GM21717 (cell line): Measurements from ENCODE around the gene CKB.

ENCODE experiments used
- ATAC-seq: cut with Tn5 transposase; IDR thresholded peaks from one replicate; pipeline ENCODE4 v1.9.1; 2021; ENCODE audit warnings: mild to moderate bottlenecking, moderate library complexity; ENCODE audit not compliant: unreplicated experiment

Gene CKB

DNA sequence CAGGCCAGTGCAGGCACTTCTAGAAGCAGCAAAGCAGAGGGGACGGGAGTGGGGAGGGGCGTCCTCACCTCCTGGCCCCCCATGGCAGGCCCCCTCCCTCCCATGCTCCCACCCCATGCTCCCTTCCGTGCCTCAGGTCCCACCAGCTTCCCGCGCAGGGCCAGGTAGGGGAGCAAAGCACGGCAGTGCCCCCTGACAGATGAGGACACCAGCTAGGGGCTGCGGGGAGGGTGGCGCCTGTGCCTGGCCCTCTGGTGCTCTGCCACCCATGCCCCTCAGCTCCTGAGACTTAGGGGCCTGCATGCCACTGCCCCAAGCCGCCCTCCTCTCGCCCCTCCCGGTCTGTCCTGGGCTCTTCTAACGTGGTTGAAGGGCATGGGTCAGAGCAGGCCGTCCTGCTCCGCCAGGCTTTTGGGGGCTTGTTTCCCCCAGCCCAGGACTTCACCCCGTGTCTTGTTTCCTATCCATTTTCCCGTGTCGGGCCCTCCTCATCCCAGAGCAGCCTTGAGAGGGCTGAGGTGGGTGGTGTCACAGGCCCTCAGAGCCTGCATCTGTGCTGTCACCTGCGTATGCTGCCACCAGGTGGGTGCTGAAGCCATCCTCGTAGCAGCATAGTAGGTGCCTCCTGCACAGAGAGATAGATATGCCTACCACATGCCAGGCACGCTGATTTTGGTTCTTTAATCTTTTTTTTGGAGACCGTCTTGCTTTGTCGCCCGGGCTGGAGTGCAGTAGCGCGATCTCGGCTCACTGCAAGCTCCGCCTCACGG lies 16.6 kb upstream of the CKB start:
- no peak for ATAC-seq

DNA sequence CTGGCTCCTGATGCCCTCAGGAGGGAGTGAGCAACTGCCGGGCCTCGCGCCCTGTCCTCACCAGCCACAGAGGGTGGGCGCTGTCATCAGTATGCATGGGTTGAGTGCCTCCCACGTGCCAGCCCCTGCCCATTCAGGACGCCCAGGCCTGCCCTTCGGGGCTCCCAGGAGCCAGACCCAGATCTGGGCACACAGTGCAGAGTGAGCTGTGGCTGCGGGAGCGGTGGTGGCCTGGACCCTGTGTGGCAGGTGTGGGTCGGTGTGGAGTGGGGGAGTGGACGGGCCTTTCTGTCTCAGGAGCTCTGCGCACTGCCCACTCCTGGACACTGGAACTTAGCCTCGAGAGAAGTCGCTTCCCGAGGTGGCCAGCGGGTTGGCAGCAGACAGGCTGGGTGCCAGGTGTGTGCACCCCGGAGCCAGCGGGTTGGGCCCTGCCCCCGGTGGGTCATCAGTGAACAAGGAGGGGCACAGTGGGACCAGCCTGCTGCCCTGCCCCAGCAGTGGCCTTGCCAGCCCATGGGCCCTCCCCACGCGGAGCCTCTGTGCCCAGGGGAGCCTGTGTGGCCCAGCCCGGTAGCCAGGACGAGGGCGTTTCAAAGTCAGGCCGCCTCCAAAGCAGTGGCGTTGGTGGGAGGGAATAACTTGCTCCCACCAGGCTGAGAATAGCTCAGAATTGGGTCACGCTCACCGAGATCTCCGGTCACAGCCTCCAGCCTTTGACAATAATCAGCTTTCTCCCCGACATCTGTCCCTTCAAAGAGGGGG lies 15.8 kb upstream of the CKB start:
- ATAC-seq = no peak

DNA sequence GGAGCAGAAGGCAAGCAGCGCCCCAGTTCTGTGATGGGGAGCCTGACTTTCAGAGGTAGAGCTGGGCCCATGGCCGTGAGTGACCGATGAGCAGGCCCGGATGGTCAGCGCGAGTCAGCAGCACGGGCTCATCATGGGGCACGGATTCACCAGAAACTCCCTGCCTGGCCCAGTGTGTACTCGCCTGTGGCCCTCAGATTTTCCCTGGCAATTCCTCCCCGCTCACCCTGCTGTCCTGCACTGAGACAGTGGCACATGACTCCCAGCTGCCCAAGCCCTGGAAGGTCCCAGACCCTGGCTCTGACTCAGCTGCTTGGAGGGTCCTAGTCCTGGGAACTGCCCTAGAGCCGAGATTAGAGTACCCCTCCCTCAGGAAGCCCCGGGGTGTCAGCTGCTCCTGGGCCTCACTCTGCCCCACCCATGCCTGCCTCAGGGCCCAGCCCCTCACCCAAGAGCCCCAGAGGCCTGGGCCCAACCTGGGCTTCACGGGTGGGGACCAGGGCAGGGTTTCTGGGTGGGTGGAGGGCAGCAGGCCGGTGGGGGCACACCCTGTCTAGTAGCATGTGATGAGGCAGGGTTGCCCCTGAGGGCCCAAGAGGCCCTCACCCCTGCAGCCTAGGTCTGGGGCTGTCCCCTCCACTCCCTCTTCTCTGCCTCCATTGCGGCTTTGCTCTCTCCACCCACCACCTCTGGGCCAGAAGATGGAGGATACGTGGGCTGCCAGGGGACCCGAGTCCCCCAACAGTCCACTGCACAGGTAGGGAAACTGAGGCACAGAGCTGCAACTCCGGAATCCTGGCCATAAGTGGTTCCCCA lies 14.8 kb upstream of the CKB start:
- ATAC-seq = no peak

DNA sequence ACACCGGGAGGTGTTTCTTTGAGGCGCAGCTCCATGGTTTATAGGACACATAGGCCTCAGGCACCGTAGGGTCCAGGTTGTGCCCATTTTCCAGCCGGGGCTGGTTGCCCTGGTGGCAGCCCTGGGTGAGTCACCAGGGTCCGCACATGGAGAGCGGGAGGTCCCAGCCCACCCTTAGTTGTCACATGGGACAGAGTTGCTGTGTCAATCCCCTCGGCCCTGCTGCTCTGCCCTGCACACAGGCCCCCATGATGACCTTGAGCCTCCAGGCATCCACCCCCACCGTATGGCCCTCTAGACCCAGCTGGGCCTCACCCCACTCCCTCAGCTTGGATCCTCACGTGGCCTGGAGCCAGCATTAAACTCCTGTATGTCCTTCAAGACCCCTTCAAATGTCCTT lies 14.1 kb upstream of the CKB start:
- ATAC-seq = no peak

DNA sequence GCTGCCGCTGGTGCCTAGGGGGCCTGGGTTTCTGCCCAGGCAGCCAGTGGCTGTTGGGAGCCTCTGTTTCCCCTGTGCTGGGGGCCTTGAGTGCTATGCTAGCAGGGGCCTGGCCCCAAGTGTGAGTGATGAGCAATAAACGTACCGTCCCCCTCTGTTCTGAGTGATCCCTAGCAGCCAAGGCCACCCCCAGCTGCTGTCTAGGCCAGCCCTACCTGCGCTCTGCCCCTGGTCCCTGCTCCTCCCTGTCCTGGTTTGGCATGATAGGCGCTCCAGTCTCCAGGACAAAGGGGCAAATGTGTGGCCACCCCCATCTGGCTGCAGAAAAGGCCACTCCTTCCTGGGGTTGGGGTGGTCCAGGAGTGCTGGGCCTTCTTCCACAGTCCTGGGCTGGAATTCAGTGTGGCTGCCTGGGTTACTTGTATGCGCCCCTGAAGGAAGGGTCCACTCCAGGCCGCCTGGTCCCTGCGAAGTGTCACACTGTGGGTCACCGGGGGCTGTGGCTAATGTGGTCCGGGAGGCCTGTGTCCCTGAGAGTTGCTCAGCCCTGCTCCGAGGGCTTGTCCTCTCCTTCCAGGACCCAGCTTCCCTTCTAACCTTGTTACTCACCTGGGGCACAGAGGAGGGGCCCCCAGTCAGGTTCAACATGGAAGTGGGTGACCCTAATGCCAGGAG lies 13.4 kb upstream of the CKB start:
- no peak for ATAC-seq

DNA sequence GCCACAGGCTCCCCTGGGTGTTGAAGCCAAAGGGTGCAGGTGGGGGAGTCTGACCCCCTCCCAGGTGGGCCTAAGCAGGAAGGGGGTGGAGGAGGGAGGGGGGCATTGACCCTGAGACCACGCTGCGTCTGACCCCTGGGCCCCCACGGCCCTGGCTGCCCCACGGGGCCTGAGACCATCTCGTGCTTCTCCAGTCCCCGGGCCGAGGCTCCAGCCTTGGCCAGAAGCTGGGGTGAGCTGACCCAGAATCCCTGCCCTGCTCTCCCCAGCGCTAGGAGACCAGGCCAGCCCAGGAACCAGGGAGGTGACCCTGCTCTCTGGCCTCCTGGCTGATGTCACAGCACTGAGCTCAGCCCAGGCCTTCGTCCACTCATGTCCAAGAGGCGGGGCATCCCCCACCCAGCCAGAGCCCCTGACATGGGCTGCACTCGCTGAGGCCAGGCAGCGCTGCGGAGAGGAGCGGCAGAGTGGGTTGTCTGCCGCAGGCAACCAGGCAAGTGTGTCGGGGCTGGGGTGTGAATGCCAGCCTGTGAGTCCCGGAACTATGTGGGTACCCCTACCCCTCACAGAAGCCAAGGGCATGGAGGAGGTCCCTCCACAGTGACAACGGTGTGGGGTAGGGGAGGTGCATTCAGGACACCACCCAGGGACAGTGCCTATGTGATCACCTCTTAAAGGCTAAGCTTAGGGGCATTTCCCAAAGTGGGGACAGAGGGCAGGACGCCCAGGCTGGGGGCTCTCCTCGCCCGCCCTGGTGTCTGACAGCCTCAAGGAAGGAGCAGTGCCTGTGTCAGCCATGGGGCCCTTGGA lies 12.7 kb upstream of the CKB start:
- no peak for ATAC-seq

DNA sequence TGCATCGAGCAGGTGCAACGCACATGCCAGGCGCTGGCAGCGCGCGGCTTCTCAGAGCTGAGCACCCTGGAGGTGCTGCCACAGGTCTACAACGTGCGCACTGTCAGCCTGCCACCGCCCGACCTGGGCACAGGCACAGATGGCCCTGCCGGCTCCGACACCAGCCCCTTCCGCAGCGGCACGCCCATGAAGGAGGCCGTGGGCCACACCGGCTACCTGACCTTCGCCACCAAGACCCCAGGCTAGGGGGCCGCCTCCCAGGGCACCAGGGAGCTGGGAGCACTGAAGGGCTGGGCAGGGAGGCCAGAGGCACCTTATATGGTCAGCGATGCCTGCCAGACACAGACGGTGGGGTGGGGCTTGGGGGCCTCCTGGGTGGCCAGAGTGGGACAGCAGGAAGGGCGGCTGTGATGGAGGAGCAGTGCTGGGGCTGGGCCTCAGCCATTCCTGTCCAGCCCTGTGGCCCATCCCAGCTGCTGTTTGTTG lies 12.0 kb upstream of the CKB start:
- no peak for ATAC-seq

DNA sequence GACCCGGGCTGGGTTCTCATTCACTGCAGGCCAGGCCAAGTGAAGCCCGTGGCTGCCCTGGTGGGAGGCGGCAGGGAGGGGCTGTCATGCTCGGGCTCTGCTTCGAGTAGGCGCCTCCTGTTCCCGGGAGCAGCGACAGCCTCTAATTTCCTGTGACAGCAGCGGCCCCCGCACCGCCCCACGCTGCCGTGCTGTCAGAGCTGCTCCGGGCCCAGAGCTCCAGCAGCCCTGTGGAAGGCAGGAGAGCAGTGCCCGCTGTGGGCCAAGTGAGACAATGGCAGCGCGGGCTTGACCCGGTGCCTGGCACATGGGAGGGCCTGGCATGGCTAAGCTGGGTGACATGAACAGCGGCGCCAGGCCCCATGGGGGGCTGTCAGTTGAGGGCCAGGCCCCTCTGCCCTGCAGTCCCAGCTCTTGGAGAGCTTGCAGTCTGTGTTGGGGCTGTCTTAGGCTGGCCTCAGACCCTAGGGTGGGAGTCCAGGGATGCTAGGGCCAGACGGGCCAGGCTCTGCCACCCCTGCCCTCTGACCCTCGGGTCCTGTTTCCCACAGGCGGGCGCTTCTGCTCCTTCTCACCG lies 11.5 kb upstream of the CKB start:
- ATAC-seq = no peak

DNA sequence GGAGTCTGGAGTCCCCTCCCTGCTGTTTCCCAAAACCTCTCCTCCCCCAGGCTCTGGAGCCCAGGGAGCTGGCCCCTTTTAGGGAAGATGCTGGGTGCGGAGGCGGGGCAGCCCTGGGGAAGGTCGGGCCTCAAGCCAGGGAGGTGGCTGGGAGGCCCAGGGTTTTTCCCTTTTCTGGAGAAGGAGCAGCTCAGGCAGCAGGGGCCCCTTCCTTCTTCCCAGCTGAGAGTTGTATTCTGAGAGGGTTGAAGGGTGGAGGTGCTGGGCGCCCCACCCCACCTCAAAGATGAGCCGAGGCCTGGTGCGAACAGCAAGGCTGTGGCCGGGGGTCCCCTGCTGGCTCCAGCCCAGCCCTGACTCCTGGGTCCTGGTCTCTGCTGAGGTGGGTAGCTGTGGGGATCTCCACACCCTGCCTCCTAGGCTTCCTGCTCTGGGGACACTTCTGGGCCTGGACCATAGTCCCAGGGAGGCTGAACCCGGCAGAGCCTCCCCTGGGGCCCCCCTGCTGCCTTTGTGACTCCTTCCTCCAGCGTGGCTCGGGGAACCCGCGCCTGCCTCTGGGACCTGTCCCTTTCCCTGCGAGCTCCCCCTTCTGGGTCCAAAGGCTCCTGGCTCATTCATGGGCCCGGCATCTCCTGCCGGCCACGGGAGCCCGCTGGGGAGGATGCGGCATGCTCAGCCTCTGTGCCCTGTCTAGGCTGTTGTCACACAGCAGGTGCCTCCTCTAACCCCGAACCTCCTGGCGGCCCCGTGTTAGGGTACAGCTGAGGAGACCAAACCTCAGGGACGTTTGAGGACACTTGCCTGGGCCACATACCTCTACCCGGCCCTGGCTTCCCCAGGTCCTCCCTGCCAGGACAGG lies 10.7 kb upstream of the CKB start:
- ATAC-seq = no peak

DNA sequence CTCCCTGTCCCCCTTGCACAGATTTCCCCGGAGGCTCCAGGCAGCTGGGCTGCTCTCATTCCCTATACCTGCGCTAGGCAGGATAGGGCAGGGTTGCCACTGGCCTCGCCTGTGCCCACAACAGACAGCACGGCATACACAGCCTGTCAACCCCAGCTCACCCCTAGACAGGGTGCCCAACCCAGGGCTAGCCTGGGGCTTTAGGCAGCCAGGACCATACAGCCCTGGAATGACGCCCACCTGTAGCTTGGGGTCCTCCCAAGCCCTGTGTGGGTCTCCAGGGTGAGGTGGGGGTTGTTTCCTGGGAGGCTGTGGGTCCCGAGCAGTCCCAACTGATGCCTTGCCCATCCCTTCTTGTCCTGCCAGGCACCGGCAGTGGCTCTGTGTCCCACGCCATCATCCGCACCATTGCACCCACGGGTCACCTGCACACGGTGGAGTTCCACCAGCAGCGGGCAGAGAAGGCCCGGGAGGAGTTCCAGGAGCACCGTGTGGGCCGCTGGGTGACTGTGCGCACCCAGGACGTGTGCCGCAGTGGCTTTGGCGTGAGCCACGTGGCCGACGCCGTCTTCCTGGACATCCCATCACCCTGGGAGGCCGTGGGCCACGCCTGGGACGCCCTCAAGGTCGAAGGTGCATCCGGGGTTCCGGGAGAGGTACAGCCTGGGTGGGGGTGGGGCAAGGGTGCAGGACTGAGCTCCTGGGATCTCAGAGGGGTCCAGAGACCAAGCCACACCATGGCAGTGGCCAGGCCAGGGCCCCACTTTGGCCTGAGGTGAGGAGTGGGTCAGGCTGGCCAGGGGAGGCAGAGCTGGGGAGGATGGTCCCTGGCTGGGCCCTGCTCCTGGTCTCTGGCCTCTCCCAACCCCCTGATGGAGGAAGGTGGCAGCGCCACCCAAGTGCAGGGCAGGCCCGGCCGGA lies 9.8 kb upstream of the CKB start:
- ATAC-seq = no peak

DNA sequence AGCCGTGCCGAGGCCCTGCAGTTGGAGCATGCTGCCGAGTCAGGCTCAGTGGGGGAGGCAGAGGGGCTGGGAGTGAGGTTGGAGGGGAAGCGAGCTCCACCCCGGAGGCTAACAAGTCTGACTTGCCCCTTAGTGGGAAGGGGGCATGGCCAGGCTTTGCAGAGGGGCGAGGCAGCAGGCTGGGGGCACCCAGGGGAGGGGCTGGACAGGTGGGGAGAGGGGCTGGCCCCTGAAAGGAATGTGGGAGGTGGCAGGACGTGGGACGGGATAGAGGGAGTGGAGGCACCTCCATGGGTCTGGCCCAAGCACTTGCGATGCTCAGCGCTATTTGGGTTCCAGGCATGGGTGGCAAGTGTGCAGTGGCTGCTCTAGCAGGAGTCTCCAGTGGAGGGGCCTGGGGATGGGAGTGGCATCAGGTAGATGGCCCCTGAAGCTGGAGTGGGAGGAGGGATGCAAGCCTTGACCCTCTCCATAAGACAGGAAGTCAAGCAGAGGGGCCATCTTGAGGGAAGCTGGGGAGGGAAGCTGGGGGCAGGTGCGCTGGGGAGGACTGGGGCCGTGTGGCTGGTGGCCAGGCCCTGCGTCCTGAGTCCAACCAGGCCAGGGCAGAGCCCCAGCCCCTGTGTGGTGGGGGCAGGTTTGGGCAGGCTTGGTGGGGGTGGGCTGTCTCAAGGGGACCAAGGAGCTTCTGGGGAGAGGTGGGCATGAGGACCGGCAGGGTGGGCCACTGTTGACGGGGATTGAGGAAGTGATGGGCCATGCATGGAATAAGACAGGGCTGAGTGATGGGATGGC lies 9.0 kb upstream of the CKB start:
- ATAC-seq = no peak

DNA sequence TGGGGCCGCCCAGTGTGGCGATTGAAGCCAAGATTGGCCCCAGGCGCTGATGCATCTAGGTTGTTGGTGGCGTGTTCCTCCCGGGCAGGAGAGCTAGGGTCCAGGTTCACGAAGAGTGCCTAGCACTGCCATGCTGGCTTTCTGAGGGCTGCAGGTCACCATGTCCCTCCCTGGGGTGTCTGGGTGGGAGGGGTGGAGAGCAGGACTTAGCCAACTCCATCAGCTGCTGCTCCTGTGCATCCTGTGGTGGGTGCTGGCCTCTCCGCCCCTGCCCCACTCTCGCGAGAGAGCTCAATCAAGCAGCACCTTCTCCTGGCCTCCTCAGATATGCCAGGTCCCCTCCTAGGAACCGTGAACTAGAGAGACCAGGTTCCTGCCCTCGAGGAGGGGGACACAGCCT lies 8.2 kb upstream of the CKB start:
- no peak for ATAC-seq

DNA sequence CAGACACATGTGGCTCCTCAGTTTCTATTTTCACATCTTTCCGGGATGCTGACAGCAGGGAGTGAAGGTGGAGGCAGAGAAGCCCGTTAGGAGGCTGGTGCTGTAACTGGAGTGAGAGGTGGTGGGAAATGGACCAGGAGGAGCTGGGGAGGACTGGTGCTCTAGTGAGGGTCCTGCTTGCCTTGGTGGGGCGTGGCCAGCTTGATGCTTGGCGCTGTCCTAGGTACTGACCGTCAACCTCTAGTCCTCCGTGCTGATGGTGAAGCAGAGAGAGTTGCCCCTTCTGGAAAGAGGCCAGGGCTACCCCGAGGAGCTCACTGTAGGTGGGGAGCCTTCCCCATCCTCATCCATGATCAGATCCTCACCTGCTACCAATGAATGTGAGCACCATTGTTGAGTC lies 7.8 kb upstream of the CKB start:
- ATAC-seq = no peak

DNA sequence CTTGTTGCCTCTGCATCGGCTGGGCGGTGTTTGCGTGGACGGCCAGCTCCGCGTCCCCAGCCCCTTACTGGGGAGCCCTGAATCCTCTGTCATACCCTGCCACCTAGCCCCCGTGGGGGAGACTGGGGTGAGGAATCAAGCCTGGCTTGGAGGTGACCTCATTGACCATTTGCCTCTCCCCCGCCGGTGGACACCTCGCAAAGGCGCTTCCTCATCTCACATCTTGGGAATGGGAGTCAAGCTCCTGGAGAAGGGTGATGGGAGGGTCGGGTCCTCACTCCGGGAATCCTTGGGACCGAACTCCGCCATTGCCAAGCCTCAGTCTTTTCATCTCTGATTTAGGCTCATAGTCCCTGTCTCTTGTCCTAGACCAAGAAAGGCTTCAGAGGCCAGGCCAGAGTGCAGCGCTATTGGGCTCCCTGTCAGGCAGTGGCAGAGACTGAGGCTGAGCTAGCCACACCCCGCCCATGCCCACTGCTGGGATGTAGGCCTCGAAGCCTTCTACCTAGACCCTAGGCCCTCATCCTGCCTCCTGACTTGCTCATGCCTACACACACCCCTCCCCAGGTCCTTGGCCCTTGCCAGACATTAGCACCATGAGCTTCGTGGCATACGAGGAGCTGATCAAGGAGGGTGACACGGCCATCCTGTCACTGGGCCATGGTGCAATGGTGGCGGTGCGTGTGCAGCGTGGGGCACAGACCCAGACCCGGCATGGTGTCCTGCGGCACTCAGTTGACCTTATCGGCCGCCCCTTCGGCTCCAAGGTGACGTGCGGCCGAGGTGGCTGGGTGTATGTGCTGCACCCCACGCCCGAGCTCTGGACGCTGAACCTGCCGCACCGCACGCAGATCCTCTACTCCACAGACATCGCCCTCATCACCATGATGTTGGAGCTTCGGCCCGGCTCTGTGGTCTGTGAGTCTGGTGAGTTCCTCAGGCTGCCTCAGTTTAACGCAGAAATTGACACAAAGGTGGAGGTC lies 7.0 kb upstream of the CKB start:
- no peak for ATAC-seq

DNA sequence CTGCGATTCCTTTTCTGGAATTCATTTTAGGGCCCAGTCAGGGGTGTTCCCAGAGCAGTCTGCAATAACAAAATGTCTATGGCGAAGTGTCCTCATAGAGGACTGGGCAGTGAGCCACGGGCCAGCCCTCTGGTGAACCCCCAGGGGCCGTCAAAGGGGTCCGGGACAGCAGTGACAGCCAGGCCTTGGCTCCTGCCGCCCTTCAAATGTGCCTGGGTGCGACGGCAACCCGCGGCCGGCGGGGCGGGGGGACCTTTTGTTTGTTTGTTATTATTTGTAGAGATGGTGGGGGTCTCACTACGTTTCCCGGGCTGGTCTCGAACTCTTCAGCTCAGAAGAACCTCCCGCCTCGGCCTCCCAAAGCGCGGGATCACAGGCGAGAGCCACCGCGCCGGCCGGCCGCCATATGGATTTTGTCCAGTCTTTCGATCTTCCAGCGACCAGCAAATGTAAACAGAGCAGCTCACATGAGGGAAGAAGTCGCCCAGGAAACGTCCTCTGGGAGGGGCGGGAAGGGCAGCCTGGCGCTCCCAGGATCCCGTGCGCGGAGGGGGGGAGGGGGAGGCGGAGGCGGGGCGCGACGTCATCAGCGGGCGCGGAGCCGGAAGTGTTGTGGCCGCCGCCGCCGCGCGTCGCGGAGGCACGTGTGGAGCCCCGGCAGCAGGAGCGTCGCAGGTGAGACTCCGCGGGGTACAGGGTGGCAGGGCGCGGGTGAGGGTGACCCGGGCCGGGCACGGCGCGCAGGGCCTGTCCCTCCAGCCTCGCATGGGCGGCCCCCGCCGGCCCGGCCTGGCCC lies 6.2 kb upstream of the CKB start, which contains the start of gene TRMT61A:
TRMT61A (plus strand) TSS at position 610 of the 796 bp plus-strand sequence. CDS start 783 bp downstream, outside the sequence.
- no peak for ATAC-seq
